ENCODE results near the gene TMEM175. TPM values are rescaled to one million over a fixed set of nuclear protein-coding genes. Genes with fewer than 3 reads are reported as not detected.

Gene TMEM175
- total RNA-seq, 1 experiment from 2014 or later = 20.2 TPM

DNA sequence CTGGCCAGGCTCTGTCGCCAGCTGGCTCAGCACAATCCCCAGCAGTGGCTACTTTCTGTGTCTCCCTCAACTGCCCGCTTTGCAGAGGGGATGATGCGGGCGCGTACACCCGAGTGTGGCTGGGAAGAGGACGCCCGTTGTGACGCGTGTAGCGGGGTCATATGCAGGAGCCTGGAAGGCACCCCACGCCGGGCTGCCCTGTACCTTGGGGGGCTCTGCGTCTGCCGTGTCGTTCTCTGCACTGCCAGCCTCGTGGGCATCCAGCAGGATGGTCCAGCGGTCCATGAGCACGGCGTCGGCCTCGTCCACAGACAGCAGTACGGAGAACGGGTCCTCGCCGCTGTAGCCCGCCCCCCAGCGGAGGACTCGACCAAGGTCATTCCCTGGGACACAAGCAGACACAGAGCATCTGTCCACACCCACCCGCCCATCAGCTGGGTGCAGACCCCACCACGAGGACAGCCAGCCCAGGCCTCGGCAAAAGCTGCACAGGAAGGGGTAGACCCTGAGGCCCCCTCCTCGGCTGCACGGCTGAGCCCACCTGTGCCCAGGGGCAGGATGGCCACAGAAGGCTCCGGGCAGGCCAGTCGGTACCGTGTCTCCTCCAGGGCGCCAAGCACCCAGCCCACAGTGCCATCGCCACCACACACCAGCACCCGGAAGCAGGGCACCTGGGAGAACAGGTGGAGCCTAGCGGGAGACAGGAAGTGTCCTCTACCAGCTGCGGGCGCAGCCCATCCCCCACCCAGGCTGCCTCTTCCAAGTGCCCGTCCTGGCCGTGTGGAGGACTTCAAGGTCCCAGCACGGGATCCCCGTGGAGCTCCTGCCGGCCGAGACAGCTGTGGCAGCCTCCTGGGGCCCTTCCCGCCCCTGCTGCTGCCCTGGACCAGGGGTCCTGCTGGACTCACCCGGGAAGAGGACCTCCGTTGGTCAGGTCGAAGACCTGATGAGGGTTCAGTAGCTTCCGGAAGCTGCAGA, 30.3 kb downstream of the TMEM175 start:
- Histone ChIP-seq H3K9me2 (ENCODE audit: insufficient read depth) (no peaks in the 10 kb centered on the region), H3K36me3 (ENCODE audit: low read depth) (no peaks in the 10 kb centered on the region), H3K79me2 (ENCODE audit: low read depth) (no peaks in the 10 kb centered on the region), H3K4me3 (no peak overlapping the region), H3K4me2 (no peak overlapping the region), H2AFZ (no peak overlapping the region), H3K9me3 (ENCODE audit: insufficient read depth, low read depth) (no peaks in the 10 kb centered on the region), H3K27me3 (ENCODE audit: insufficient read depth, low read depth) (no peaks in the 10 kb centered on the region), H3K4me1 (replicated peaks; ENCODE audit: insufficient read depth) (no peaks in the 10 kb centered on the region), H3K27ac (no peak overlapping the region), H3F3A (ENCODE audit: insufficient read depth, low read depth) (no peaks in the 10 kb centered on the region), H4K20me1 (ENCODE audit: insufficient read depth) (no peaks in the 10 kb centered on the region)
- POLR2A ChIA-PET (ENCODE audit: unreplicated experiment) = interaction anchor here (0.6 kb wide), 1 partner anchor 9 kb away, joined by 14 read pairs; no protein-coding TSS in a partner anchor
- intact Hi-C loops (cut with micrococcal nuclease; ENCODE audit: unreplicated experiment) = no loop called here
- no peak for TF ChIP-seq EZH2 (IDR thresholded peaks at IDR 0.05; ENCODE audit: low read depth)
- TF ChIP-seq, protein P1, sequence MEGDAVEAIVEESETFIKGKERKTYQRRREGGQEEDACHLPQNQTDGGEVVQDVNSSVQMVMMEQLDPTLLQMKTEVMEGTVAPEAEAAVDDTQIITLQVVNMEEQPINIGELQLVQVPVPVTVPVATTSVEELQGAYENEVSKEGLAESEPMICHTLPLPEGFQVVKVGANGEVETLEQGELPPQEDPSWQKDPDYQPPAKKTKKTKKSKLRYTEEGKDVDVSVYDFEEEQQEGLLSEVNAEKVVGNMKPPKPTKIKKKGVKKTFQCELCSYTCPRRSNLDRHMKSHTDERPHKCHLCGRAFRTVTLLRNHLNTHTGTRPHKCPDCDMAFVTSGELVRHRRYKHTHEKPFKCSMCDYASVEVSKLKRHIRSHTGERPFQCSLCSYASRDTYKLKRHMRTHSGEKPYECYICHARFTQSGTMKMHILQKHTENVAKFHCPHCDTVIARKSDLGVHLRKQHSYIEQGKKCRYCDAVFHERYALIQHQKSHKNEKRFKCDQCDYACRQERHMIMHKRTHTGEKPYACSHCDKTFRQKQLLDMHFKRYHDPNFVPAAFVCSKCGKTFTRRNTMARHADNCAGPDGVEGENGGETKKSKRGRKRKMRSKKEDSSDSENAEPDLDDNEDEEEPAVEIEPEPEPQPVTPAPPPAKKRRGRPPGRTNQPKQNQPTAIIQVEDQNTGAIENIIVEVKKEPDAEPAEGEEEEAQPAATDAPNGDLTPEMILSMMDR (conservative IDR thresholded peaks at IDR 0.05) = no peak
- no peak for DNase-seq
- CTCF ChIA-PET = no interaction called here
- no TSS peak for BruUV-seq (replicated peaks)

- ChIA-PET CTCF (no interaction called here), POLR2A (ENCODE audit: unreplicated experiment) (no interaction called here)
- Histone ChIP-seq H3K9me3 (ENCODE audit: insufficient read depth, low read depth) (no peaks in the 10 kb centered on the region), H3K4me1 (replicated peaks; ENCODE audit: insufficient read depth) (no peaks in the 10 kb centered on the region), H4K20me1 (ENCODE audit: insufficient read depth) (no peaks in the 10 kb centered on the region), H3K4me2 (no peak overlapping the region), H3K27me3 (ENCODE audit: insufficient read depth, low read depth) (no peaks in the 10 kb centered on the region), H3K79me2 (ENCODE audit: low read depth) (no peaks in the 10 kb centered on the region), H2AFZ (no peak overlapping the region), H3K27ac (no peak overlapping the region), H3F3A (ENCODE audit: insufficient read depth, low read depth) (no peaks in the 10 kb centered on the region), H3K9me2 (ENCODE audit: insufficient read depth) (no peaks in the 10 kb centered on the region), H3K36me3 (ENCODE audit: low read depth) (no peaks in the 10 kb centered on the region), H3K4me3 (no peak overlapping the region)
- TF ChIP-seq, protein P1 (conservative IDR thresholded peaks at IDR 0.05) = no peak
- TF ChIP-seq EZH2 (IDR thresholded peaks at IDR 0.05; ENCODE audit: low read depth) = no peak
- intact Hi-C loops (cut with micrococcal nuclease; ENCODE audit: unreplicated experiment) = no loop called here
- BruUV-seq (replicated peaks) = no TSS peak
- no peak for DNase-seq
Observed at GRCh38 chr4:963276-964225, 31.3 kb downstream of the TMEM175 start.

DNA sequence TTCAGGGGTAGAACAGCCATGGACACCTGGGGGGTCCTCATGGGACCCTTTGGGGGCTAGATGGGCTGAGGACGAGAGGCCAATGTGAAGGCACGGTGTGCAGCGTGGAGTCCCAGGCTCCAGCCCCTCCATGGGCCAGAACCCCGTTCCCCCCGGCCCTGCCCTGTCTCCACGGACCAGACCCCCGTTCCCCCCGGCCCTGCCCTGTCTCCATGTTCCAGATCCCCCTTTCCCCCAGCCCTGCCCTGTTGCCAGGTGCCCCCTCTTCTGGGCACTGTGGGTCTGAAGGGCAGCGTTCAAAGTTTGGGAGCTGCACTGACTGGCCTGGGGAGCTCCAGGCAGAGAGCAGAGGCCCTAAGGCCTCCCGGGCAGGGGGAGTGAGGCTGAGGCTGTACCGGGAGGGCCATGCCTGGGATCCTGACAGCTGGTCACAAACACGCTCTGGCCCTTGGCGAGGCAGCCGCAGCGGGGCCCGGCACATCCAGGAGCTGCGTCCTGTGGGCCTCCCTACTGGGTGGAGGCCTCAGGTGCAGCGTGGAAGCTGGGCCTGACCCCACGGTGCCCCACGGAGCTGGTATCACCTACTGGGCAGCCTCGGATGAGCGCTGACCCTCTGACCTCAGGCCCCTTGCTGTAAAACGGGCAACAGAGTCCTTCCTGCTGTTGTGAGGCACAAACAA, 32.2 kb downstream of the TMEM175 start:
- BruUV-seq (replicated peaks) = no TSS peak
- Histone ChIP-seq H4K20me1 (ENCODE audit: insufficient read depth) (no peaks in the 10 kb centered on the region), H3K4me3 (no peak overlapping the region), H3K4me1 (replicated peaks; ENCODE audit: insufficient read depth) (no peaks in the 10 kb centered on the region), H3K9me2 (ENCODE audit: insufficient read depth) (no peaks in the 10 kb centered on the region), H3K36me3 (ENCODE audit: low read depth) (no peaks in the 10 kb centered on the region), H3K4me2 (no peak overlapping the region), H3K27ac (no peak overlapping the region), H3K27me3 (ENCODE audit: insufficient read depth, low read depth) (no peaks in the 10 kb centered on the region), H3F3A (ENCODE audit: insufficient read depth, low read depth) (no peaks in the 10 kb centered on the region), H3K9me3 (ENCODE audit: insufficient read depth, low read depth) (no peaks in the 10 kb centered on the region), H2AFZ (no peak overlapping the region), H3K79me2 (ENCODE audit: low read depth) (no peaks in the 10 kb centered on the region)
- TF ChIP-seq, protein P1 (conservative IDR thresholded peaks at IDR 0.05) = no peak
- no peak for TF ChIP-seq EZH2 (IDR thresholded peaks at IDR 0.05; ENCODE audit: low read depth)
- intact Hi-C loops (cut with micrococcal nuclease; ENCODE audit: unreplicated experiment) = no loop called here
- ChIA-PET CTCF (no interaction called here), POLR2A (ENCODE audit: unreplicated experiment) (no interaction called here)
- DNase-seq = no peak
